Measurements from ENCODE around the gene CNOT9.

CNOT9 gene

GRCh38 chr2:218576854-218577253 lies 8.2 kb downstream of the CNOT9 start:
- DNase-seq (ENCODE audit: extremely low spot score) = no peak
- ChIA-PET POLR2A (no interaction called here), CTCF (interaction anchor here (1.0 to 1.9 kb wide), 6 partner anchors 10 to 270 kb away, joined by 3 to 9 read pairs (median 4); partner anchors contain the start of genes BCS1L and ZNF142)
- TF ChIP-seq CTCF (IDR thresholded peaks at IDR 0.05; ENCODE audit: control extremely low read depth, extremely low read depth, low read depth, missing control alignments) = no peak

- POLR2A ChIA-PET = no interaction called here
- no peak for DNase-seq (ENCODE audit: extremely low spot score)
- TF ChIP-seq CTCF (IDR thresholded peaks at IDR 0.05; ENCODE audit: control extremely low read depth, extremely low read depth, low read depth, missing control alignments) = no peak
- CTCF ChIA-PET = interaction anchor here (0.9 to 1.9 kb wide), 11 partner anchors 10 to 305 kb away, joined by 3 to 9 read pairs (median 3); partner anchors contain the start of genes BCS1L and ZNF142
These were observed 9.0 kb downstream of the CNOT9 start for GRCh38 chr2:218577482-218578220.

- DNase-seq (ENCODE audit: extremely low spot score) = no peak
- no peak for TF ChIP-seq CTCF (IDR thresholded peaks at IDR 0.05; ENCODE audit: control extremely low read depth, extremely low read depth, low read depth, missing control alignments)
- CTCF ChIA-PET = interaction anchor here (0.9 to 1.9 kb wide), 9 partner anchors 9 to 306 kb away, joined by 3 to 9 read pairs (median 3); partner anchors contain the start of genes BCS1L and ZNF142
- POLR2A ChIA-PET = no interaction called here
These were observed 9.7 kb downstream of the CNOT9 start for GRCh38 chr2:218578272-218578877.

GRCh38 chr2:218582076-218582475 lies 13.4 kb downstream of the CNOT9 start:
- ChIA-PET POLR2A (interaction anchor here (0.7 to 1.0 kb wide), 2 partner anchors 16 to 1016 kb away, joined by 3 read pairs; partner anchors contain the start of gene STK11IP), CTCF (no interaction called here)
- no peak for TF ChIP-seq CTCF (IDR thresholded peaks at IDR 0.05; ENCODE audit: control extremely low read depth, extremely low read depth, low read depth, missing control alignments)
- peak; percentile 24 for DNase-seq (ENCODE audit: extremely low spot score)

GRCh38 chr2:218583983-218584850 lies 15.6 kb downstream of the CNOT9 start:
- no peak for TF ChIP-seq CTCF (IDR thresholded peaks at IDR 0.05; ENCODE audit: control extremely low read depth, extremely low read depth, low read depth, missing control alignments)
- DNase-seq (ENCODE audit: extremely low spot score) = no peak
- ChIA-PET POLR2A (no interaction called here), CTCF (interaction anchor here (1.5 kb wide), 1 partner anchor 64 kb away, joined by 3 read pairs; no protein-coding TSS in a partner anchor)

- TF ChIP-seq CTCF (IDR thresholded peaks at IDR 0.05; ENCODE audit: control extremely low read depth, extremely low read depth, low read depth, missing control alignments) = no peak
- ChIA-PET CTCF (no interaction called here), POLR2A (interaction anchor here (0.5 kb wide), 1 partner anchor 693 kb away, joined by 3 read pairs; no protein-coding TSS in a partner anchor)
- DNase-seq (ENCODE audit: extremely low spot score) = no peak
These were observed 16.9 kb downstream of the CNOT9 start for GRCh38 chr2:218585541-218585940.
